ENCODE results near the gene LKAAEAR1.

- TF ChIP-seq CTCF (IDR thresholded peaks at IDR 0.05) (no peak), POLR2A (IDR thresholded peaks at IDR 0.05) (no peak)
Observed at GRCh38 chr20:64107736-64108457, 23.7 kb upstream of the LKAAEAR1 start.

Measured in Peyer's patch (tissue), 4 donors.